ENCODE results near the gene CHP2.

Gene CHP2

GRCh38 chr16:23785842-23786241 is 31.0 kb downstream of the CHP2 start:
- in situ Hi-C loops (cut with HindIII; ENCODE audit: low pct_ligation_motif_present, low sequenced_read_pairs), result no loop called here
- DNase-seq, result no peak
- no peak for TF ChIP-seq CTCF (IDR thresholded peaks at IDR 0.05; ENCODE audit: low read depth, low read length, missing control alignments)
- Histone ChIP-seq H3K27me3 (replicated peaks) (no peaks in the 10 kb centered on the region), H3K36me3 (replicated peaks) (no peaks in the 10 kb centered on the region), H3K4me3 (ENCODE audit: low read depth, low read length) (no peak overlapping the region), H3K27ac (no peak overlapping the region)

- no peaks in the 10 kb centered on the region for H3K36me3 ChIP-seq (replicated peaks)
- no peak overlapping the region for H3K27ac ChIP-seq
- TF ChIP-seq CTCF (IDR thresholded peaks at IDR 0.05; ENCODE audit: low read depth, low read length, missing control alignments), result no peak
- H3K4me3 ChIP-seq (ENCODE audit: low read depth, low read length), result no peak overlapping the region
- no peak for DNase-seq
- no peaks in the 10 kb centered on the region for H3K27me3 ChIP-seq (replicated peaks)
- in situ Hi-C loops (cut with HindIII; ENCODE audit: low pct_ligation_motif_present, low sequenced_read_pairs), result no loop called here
Measured at GRCh38 chr16:23786964-23787561, 32.2 kb downstream of the CHP2 start.

GRCh38 chr16:23788685-23789084 is 33.9 kb downstream of the CHP2 start:
- H3K4me3 ChIP-seq (ENCODE audit: low read depth, low read length), result no peak overlapping the region
- no peaks in the 10 kb centered on the region for H3K36me3 ChIP-seq (replicated peaks)
- in situ Hi-C loops (cut with HindIII; ENCODE audit: low pct_ligation_motif_present, low sequenced_read_pairs), result no loop called here
- no peak for DNase-seq
- no peak for TF ChIP-seq CTCF (IDR thresholded peaks at IDR 0.05; ENCODE audit: low read depth, low read length, missing control alignments)
- no peak overlapping the region for H3K27ac ChIP-seq
- no peaks in the 10 kb centered on the region for H3K27me3 ChIP-seq (replicated peaks)

- no peaks in the 10 kb centered on the region for H3K36me3 ChIP-seq (replicated peaks)
- H3K27ac ChIP-seq, result no peak overlapping the region
- H3K27me3 ChIP-seq (replicated peaks), result no peaks in the 10 kb centered on the region
- DNase-seq, result no peak
- in situ Hi-C loops (cut with HindIII; ENCODE audit: low pct_ligation_motif_present, low sequenced_read_pairs), result no loop called here
- TF ChIP-seq CTCF (IDR thresholded peaks at IDR 0.05; ENCODE audit: low read depth, low read length, missing control alignments), result no peak
- no peak overlapping the region for H3K4me3 ChIP-seq (ENCODE audit: low read depth, low read length)
Measured at GRCh38 chr16:23795378-23795777, 40.6 kb downstream of the CHP2 start.

GRCh38 chr16:23796941-23797340 is 42.1 kb downstream of the CHP2 start:
- no peaks in the 10 kb centered on the region for H3K27me3 ChIP-seq (replicated peaks)
- no peak for TF ChIP-seq CTCF (IDR thresholded peaks at IDR 0.05; ENCODE audit: low read depth, low read length, missing control alignments)
- H3K4me3 ChIP-seq (ENCODE audit: low read depth, low read length), result no peak overlapping the region
- in situ Hi-C loops (cut with HindIII; ENCODE audit: low pct_ligation_motif_present, low sequenced_read_pairs), result no loop called here
- no peak for DNase-seq
- no peaks in the 10 kb centered on the region for H3K36me3 ChIP-seq (replicated peaks)
- H3K27ac ChIP-seq, result no peak overlapping the region

- peak; percentile 77 for TF ChIP-seq CTCF (IDR thresholded peaks at IDR 0.05; ENCODE audit: low read depth, low read length, missing control alignments)
- Histone ChIP-seq H3K27ac (no peak overlapping the region), H3K27me3 (replicated peaks) (no peaks in the 10 kb centered on the region), H3K36me3 (replicated peaks) (no peaks in the 10 kb centered on the region), H3K4me3 (ENCODE audit: low read depth, low read length) (no peak overlapping the region)
- in situ Hi-C loops (cut with HindIII; ENCODE audit: low pct_ligation_motif_present, low sequenced_read_pairs), result no loop called here
- peak; percentile 45 for DNase-seq
Measured at GRCh38 chr16:23801378-23801777, 46.6 kb downstream of the CHP2 start.

All from brain microvascular endothelial cell (primary cell).